Measurements from ENCODE around the gene SOX15.

The SOX15 gene

DNA sequence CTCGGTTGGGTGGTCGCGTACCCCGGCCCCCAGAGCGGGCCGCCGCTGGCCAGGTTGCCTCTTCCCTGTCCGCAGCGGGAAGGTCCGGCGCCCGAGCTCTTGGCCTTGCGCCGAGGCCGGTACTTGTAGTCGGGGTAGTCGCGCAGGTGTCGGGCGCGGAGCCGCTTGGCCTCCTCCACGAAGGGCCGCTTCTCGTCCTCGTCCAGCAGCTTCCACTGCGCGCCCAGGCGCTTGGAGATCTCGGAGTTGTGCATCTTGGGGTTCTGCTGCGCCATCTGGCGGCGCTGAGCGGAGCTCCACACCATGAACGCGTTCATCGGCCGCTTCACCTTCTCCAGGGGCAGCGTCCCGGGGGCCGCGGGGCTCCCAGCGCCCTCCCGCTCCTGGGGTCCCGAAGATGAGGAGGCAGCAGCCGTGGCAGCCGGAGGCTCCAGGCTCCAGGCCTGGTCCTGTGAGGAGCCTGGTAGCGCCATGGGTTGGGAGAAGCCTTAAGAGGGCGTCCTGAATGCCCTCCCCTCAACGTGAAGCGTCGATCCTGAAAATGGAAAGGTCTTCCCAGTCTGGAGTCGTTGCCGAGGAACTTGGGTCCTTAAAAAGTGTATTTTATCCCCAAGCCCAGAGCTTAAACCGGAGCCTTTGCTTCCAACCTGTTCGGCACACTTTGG is 558 bp downstream of the SOX15 start:
- no peaks in the 10 kb centered on the region for H3K27me3 ChIP-seq (ENCODE audit: insufficient read depth, low read length, poor library complexity)
- H3K4me3 ChIP-seq (ENCODE audit: low read length) = peak overlapping the region; percentile 60
- peak overlapping the region; percentile 39 for H3K27ac ChIP-seq (ENCODE audit: low read depth, low read length)
- peak; percentile 91 for DNase-seq
- peak overlapping the region; percentile 93 for H3K9ac ChIP-seq (ENCODE audit: low read length)
- peaks cover 2% of the 10 kb centered on the region for H3K79me1 ChIP-seq (ENCODE audit: low read length)
- no peak overlapping the region for H2BK5ac ChIP-seq (ENCODE audit: low read length)
- peak overlapping the region; percentile 89 for H3K23ac ChIP-seq (ENCODE audit: low read length)
- peak overlapping the region; percentile 45 for H2AK5ac ChIP-seq (ENCODE audit: low read length)
- peak overlapping the region; percentile 56 for H4K5ac ChIP-seq (ENCODE audit: low read length)
- no peak overlapping the region for H4K8ac ChIP-seq (ENCODE audit: low read depth, low read length)
- no peak overlapping the region for H2BK120ac ChIP-seq (ENCODE audit: low read depth, low read length)
- peaks cover 1% of the 10 kb centered on the region for H3K79me2 ChIP-seq (ENCODE audit: control insufficient read depth, insufficient read depth, low read length)
- H3K4me2 ChIP-seq (ENCODE audit: low read length) = peak overlapping the region; percentile 97
- peaks cover 1% of the 10 kb centered on the region for H3K36me3 ChIP-seq (ENCODE audit: control insufficient read depth, insufficient read depth, low read length)
- H3K18ac ChIP-seq (ENCODE audit: low read length) = peak overlapping the region; percentile 78
- no peak overlapping the region for H2BK15ac ChIP-seq (replicated peaks; ENCODE audit: low read depth)
- peak overlapping the region; percentile 93 for H3K56ac ChIP-seq (ENCODE audit: low read length)
- peaks cover 3% of the 10 kb centered on the region for H3K4me1 ChIP-seq (ENCODE audit: control insufficient read depth, low read depth, low read length)
- H3K4ac ChIP-seq (ENCODE audit: low read depth, low read length) = peak overlapping the region; percentile 20
- WGBS (ENCODE audit: extremely low coverage, insufficient coverage, low lambda C conversion rate) = no CpG with 5 or more reads among the region's 56 CpGs

GRCh38 chr17:7588553-7589203 is 1.2 kb downstream of the SOX15 start:
- no peaks in the 10 kb centered on the region for H3K27me3 ChIP-seq (ENCODE audit: insufficient read depth, low read length, poor library complexity)
- peak overlapping the region; percentile 93 for H3K9ac ChIP-seq (ENCODE audit: low read length)
- H3K56ac ChIP-seq (ENCODE audit: low read length) = peak overlapping the region; percentile 81
- peak overlapping the region; percentile 89 for H3K23ac ChIP-seq (ENCODE audit: low read length)
- H2BK15ac ChIP-seq (replicated peaks; ENCODE audit: low read depth) = no peak overlapping the region
- peaks cover 1% of the 10 kb centered on the region for H3K79me2 ChIP-seq (ENCODE audit: control insufficient read depth, insufficient read depth, low read length)
- peaks cover 6% of the 10 kb centered on the region for H3K4me1 ChIP-seq (ENCODE audit: control insufficient read depth, low read depth, low read length)
- no peak overlapping the region for H3K27ac ChIP-seq (ENCODE audit: low read depth, low read length)
- H4K8ac ChIP-seq (ENCODE audit: low read depth, low read length) = no peak overlapping the region
- H3K4me2 ChIP-seq (ENCODE audit: low read length) = peak overlapping the region; percentile 78
- H3K36me3 ChIP-seq (ENCODE audit: control insufficient read depth, insufficient read depth, low read length) = peaks cover 1% of the 10 kb centered on the region
- H2BK5ac ChIP-seq (ENCODE audit: low read length) = no peak overlapping the region
- H3K79me1 ChIP-seq (ENCODE audit: low read length) = peaks cover 4% of the 10 kb centered on the region
- H4K5ac ChIP-seq (ENCODE audit: low read length) = no peak overlapping the region
- H3K18ac ChIP-seq (ENCODE audit: low read length) = peak overlapping the region; percentile 23
- H3K4me3 ChIP-seq (ENCODE audit: low read length) = peak overlapping the region; percentile 21
- no peak overlapping the region for H2BK120ac ChIP-seq (ENCODE audit: low read depth, low read length)
- no peak for DNase-seq
- H2AK5ac ChIP-seq (ENCODE audit: low read length) = no peak overlapping the region
- no CpG with 5 or more reads among the region's 30 CpGs for WGBS (ENCODE audit: extremely low coverage, insufficient coverage, low lambda C conversion rate)
- H3K4ac ChIP-seq (ENCODE audit: low read depth, low read length) = peak overlapping the region; percentile 1

DNA sequence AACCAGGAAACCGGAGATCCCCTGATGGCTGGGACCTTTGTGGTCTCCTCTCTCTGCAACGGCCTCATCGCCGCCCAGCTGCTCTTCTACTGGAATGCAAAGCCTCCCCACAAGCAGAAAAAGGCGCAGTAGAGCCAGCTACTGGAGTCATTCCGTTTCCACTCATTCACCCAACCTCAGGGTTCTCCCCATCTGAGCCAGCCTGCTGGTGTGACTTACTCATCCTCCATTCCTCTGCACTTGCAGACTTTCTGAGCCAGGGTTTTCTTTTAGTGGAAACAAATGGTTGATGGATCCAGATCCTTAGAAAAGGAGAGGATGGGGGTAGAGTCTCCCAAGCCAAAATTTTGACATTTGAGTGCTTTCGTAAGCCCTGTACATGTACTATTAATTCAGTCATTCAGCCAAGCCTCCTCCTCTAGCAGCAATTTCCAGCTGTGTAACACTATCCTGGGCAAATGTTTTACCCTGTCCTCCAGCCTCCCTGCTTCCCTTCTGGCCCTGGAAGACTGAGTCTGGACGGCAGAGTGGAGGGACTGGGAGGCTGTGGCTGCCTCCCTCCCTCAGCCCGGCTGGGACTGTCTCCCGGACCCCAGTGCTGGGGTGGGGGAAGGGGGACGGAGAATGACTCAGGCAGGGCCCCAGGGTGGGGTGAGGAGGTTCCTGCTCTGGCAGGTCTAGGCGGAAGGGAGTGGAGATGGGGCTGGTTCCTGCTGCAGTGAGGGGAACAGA is 2.3 kb downstream of the SOX15 start:
- no peak overlapping the region for H4K8ac ChIP-seq (ENCODE audit: low read depth, low read length)

GRCh38 chr17:7586673-7587419 is 3.0 kb downstream of the SOX15 start:
- Histone ChIP-seq H3K4me1 (ENCODE audit: control insufficient read depth, low read depth, low read length) (peaks cover 10% of the 10 kb centered on the region), H3K4me2 (ENCODE audit: low read length) (no peak overlapping the region)
- WGBS (ENCODE audit: extremely low coverage, insufficient coverage, low lambda C conversion rate) = no CpG with 5 or more reads among the region's 9 CpGs

More for the DNA sequence above, 2.3 kb downstream of the SOX15 start:
- Histone ChIP-seq H3K27ac (ENCODE audit: low read depth, low read length) (no peak overlapping the region), H3K4me1 (ENCODE audit: control insufficient read depth, low read depth, low read length) (peaks cover 10% of the 10 kb centered on the region), H3K79me2 (ENCODE audit: control insufficient read depth, insufficient read depth, low read length) (peaks cover 5% of the 10 kb centered on the region), H3K4me2 (ENCODE audit: low read length) (no peak overlapping the region), H2BK15ac (replicated peaks; ENCODE audit: low read depth) (no peak overlapping the region), H3K18ac (ENCODE audit: low read length) (no peak overlapping the region), H3K4me3 (ENCODE audit: low read length) (no peak overlapping the region), H3K27me3 (ENCODE audit: insufficient read depth, low read length, poor library complexity) (no peaks in the 10 kb centered on the region), H2BK5ac (ENCODE audit: low read length) (no peak overlapping the region), H4K5ac (ENCODE audit: low read length) (no peak overlapping the region), H2BK120ac (ENCODE audit: low read depth, low read length) (no peak overlapping the region), H3K23ac (ENCODE audit: low read length) (no peak overlapping the region), H2AK5ac (ENCODE audit: low read length) (no peak overlapping the region), H3K79me1 (ENCODE audit: low read length) (peaks cover 7% of the 10 kb centered on the region), H3K4ac (ENCODE audit: low read depth, low read length) (no peak overlapping the region), H3K9ac (ENCODE audit: low read length) (peak overlapping the region; percentile 20), H3K56ac (ENCODE audit: low read length) (peak overlapping the region; percentile 50), H3K36me3 (ENCODE audit: control insufficient read depth, insufficient read depth, low read length) (peaks cover 1% of the 10 kb centered on the region)
- WGBS (ENCODE audit: extremely low coverage, insufficient coverage, low lambda C conversion rate) = no CpG with 5 or more reads among the region's 12 CpGs
- no peak for DNase-seq

GRCh38 chr17:7583253-7584109 is 6.4 kb downstream of the SOX15 start, which contains the start of gene MPDU1:
Gene MPDU1, plus strand, starts transcription at chr17:7583852. Its CDS starts 11 bp downstream, at chr17:7583863.
- Histone ChIP-seq H2BK120ac (ENCODE audit: low read depth, low read length) (no peak within 1 kb of the TSS), H4K5ac (ENCODE audit: low read length) (peak within 1 kb of the TSS; percentile 92), H3K23ac (ENCODE audit: low read length) (peak within 1 kb of the TSS; percentile 89), H3K4me3 (ENCODE audit: low read length) (peak within 1 kb of the TSS; percentile 87), H3K27ac (ENCODE audit: low read depth, low read length) (peak within 1 kb of the TSS; percentile 78), H2AK5ac (ENCODE audit: low read length) (peak within 1 kb of the TSS; percentile 100), H3K18ac (ENCODE audit: low read length) (peak within 1 kb of the TSS; percentile 56), H3K9ac (ENCODE audit: low read length) (peak within 1 kb of the TSS; percentile 94), H2BK15ac (replicated peaks; ENCODE audit: low read depth) (no peak within 1 kb of the TSS), H3K4me2 (ENCODE audit: low read length) (peak within 1 kb of the TSS; percentile 68), H3K4me1 (ENCODE audit: control insufficient read depth, low read depth, low read length) (peaks cover 7% of the 10 kb centered on the region), H2BK5ac (ENCODE audit: low read length) (peak within 1 kb of the TSS; percentile 93), H3K27me3 (ENCODE audit: insufficient read depth, low read length, poor library complexity) (no peaks in the 10 kb centered on the region), H4K8ac (ENCODE audit: low read depth, low read length) (peak within 1 kb of the TSS; percentile 65), H3K79me1 (ENCODE audit: low read length) (peaks cover 9% of the 10 kb centered on the region), H3K36me3 (ENCODE audit: control insufficient read depth, insufficient read depth, low read length) (peaks cover 3% of the 10 kb centered on the region), H3K4ac (ENCODE audit: low read depth, low read length) (peak within 1 kb of the TSS; percentile 88), H3K79me2 (ENCODE audit: control insufficient read depth, insufficient read depth, low read length) (peaks cover 4% of the 10 kb centered on the region), H3K56ac (ENCODE audit: low read length) (peak within 1 kb of the TSS; percentile 100)
- no CpG with 5 or more reads among the region's 69 CpGs for WGBS (ENCODE audit: extremely low coverage, insufficient coverage, low lambda C conversion rate)
- peak; percentile 97 for DNase-seq

More at GRCh38 chr17:7586673-7587419, 3.0 kb downstream of the SOX15 start:
- Histone ChIP-seq H4K5ac (ENCODE audit: low read length) (no peak overlapping the region), H2BK15ac (replicated peaks; ENCODE audit: low read depth) (no peak overlapping the region), H3K9ac (ENCODE audit: low read length) (no peak overlapping the region), H2BK120ac (ENCODE audit: low read depth, low read length) (no peak overlapping the region), H3K79me2 (ENCODE audit: control insufficient read depth, insufficient read depth, low read length) (peaks cover 5% of the 10 kb centered on the region), H3K27ac (ENCODE audit: low read depth, low read length) (no peak overlapping the region), H3K4ac (ENCODE audit: low read depth, low read length) (no peak overlapping the region), H3K27me3 (ENCODE audit: insufficient read depth, low read length, poor library complexity) (no peaks in the 10 kb centered on the region), H3K56ac (ENCODE audit: low read length) (no peak overlapping the region), H3K36me3 (ENCODE audit: control insufficient read depth, insufficient read depth, low read length) (peaks cover 1% of the 10 kb centered on the region), H3K4me3 (ENCODE audit: low read length) (no peak overlapping the region), H3K79me1 (ENCODE audit: low read length) (peaks cover 7% of the 10 kb centered on the region), H2BK5ac (ENCODE audit: low read length) (no peak overlapping the region), H4K8ac (ENCODE audit: low read depth, low read length) (no peak overlapping the region), H3K18ac (ENCODE audit: low read length) (no peak overlapping the region), H2AK5ac (ENCODE audit: low read length) (no peak overlapping the region), H3K23ac (ENCODE audit: low read length) (no peak overlapping the region)
- DNase-seq = peak; percentile 71
